Adrenal gland (tissue), 12 donors: ENCODE results near the gene RRM2. TPM values are rescaled to one million over a fixed set of nuclear protein-coding genes. Genes with fewer than 3 reads are reported as not detected.
A peak's percentile ranks its signal among the peaks of the same experiment; 100 is the strongest.

Experiments used
- DNase-seq, 7 donors: peaks; one replicate each; pipeline ENCODE4 v3.0.0-alpha.2; 2019 to 2020
- H3K27ac ChIP-seq, 5 donors: fragments of 200-600 bp; sonication (generic) in 4 of 5; 1 replicate in 3 of 5; 2 replicates in 2 of 5; pipeline versions ENCODE4 v1.5.1 to v1.8.0; 2016 to 2020; ENCODE audit warnings: mild to moderate bottlenecking in 1 of 5
- H3K27me3 ChIP-seq: fragments of 200-600 bp; 2 replicates; pipeline ENCODE4 v1.8.0; 2021
- H3K36me3 ChIP-seq, 2 donors: fragments of 200-600 bp; replicated peaks in 1 of 2; 1 replicate in 1 of 2; 2 replicates in 1 of 2; pipeline versions ENCODE4 v1.5.1 to v1.8.0; 2018 to 2022
- H3K4me1 ChIP-seq, 2 donors: fragments of 200-600 bp; replicated peaks in 1 of 2; 1 replicate in 1 of 2; 2 replicates in 1 of 2; pipeline versions ENCODE4 v1.5.1 to v1.8.0; 2018 to 2021
- H3K4me3 ChIP-seq, 4 donors: fragments of 200-600 bp; sonication (generic) in 3 of 4; one replicate each; pipeline ENCODE4 v1.5.1; 2016 to 2018
- H3K9me3 ChIP-seq, 3 donors: fragments of 200-600 bp; sonication (generic) in 1 of 3; replicated peaks in 1 of 3; 1 replicate in 2 of 3; 2 replicates in 1 of 3; pipeline versions ENCODE4 v1.5.1 to v1.8.0; 2016 to 2021
- POLR2A ChIP-seq, 2 donors: fragments of 450-650 bp; IDR thresholded peaks; one replicate each; pipeline ENCODE4 v1.6.1; 2017; ENCODE audit warnings: antibody characterized with exemption in 2 of 2, mild to moderate bottlenecking in 2 of 2, moderate library complexity in 1 of 2
- WGBS, 4 donors: extraction: QIAGEN DNeasy Blood & Tissue Kit in 2 of 4; methylation state at CpG; one replicate each; pipeline versions ENCODE4 v1.1.5 to v1.1.7; 2013 to 2017; 5-methylcytosine and 5-hydroxymethylcytosine counted together
- intact Hi-C, 2 donors: fragments of 100-400 bp; cut with DNase I; formaldehyde crosslinking; loops; one replicate each; pipeline versions ENCODE4 v1.14.1 to v1.15.0; 2022 to 2023
- polyA plus RNA-seq, 3 donors: library from polyadenylated mRNA; stranded (reverse); fragments of 200-250 nt in 2 of 3; fragments of 350-450 nt in 1 of 3; fragmentation: Illumina TruSeq in 1 of 3; extraction: RNeasy Lipid Tissue Mini Kit (QIAGEN cat#74804) in 1 of 3; gene quantifications; one replicate each; pipeline ENCODE4 v1.2.3, GENCODE V29; 2013 to 2014
- total RNA-seq, 9 donors: library from RNA; depleted of rRNA in 4 of 9; stranded (reverse); fragments of >200 nt in 4 of 9; fragments of 120-200 nt in 1 of 9; fragmentation: NEBNext Ultra II Directional in 1 of 9; extraction: Animal tissue kit (Norgen Biotek cat#: 25700) in 1 of 9; gene quantifications; one replicate each; pipeline versions ENCODE4 v1.1.0 to v1.2.4, GENCODE V29; 2013 to 2023
- TF ChIP-seq, protein P1 (sequence below), 6 experiments: fragments of 450-650 bp in 4 of 6; fragments of 200-600 bp in 2 of 6; sonication (generic) in 1 of 6; IDR thresholded peaks; 1 replicate in 5 of 6; 2 replicates in 1 of 6; pipeline versions ENCODE4 v1.5.1 to v1.8.0; 2016 to 2021; ENCODE audit warnings: antibody characterized with exemption in 6 of 6, mild to moderate bottlenecking in 2 of 6, moderate library complexity in 1 of 6
- donor health status: healthy with polysubstance abuse.
- donor health status: Bipolar disorder and iron deficiency.
- donor health status: DM: yes; HTN: yes; CAD: no.
- donor health status: DM: no; HTN: no; CAD: no.
- donor health status: DM: no; HTN: no; CAD: no.
- donor health status: DM: yes; HTN: yes; CAD: no.

Gene RRM2
- total and polyA plus RNA-seq, 12 donors: 0.67 to 22.3 (median 3.8) TPM

DNA sequence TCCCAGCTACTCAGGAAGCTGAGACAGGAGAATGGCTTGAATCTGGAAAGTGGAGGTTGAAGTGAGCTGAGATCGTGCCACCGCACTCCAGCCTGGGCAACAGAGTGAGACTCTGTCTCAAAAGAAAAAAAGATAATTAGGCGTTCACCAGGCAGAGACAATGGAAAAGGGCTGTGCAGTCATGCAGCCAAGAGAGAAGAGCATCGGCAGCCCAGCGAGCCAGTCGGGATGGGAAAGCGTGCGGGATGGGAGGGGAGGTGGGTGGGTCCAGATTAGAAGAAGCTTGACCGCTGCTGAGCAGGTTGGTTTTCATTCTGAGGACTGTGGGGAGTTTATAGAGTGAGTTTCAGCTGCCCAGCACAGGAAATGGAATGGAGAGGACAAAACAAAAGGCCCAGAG is 27.4 kb upstream of the RRM2 start:
- 78 to 89% (median 87%) methylated on average over 9 of the region's 9 CpGs for WGBS, 4 donors
- no peaks in the 10 kb centered on the region for H3K9me3 ChIP-seq
- no peak overlapping the region for H3K4me3 ChIP-seq
- TF ChIP-seq, protein P1, sequence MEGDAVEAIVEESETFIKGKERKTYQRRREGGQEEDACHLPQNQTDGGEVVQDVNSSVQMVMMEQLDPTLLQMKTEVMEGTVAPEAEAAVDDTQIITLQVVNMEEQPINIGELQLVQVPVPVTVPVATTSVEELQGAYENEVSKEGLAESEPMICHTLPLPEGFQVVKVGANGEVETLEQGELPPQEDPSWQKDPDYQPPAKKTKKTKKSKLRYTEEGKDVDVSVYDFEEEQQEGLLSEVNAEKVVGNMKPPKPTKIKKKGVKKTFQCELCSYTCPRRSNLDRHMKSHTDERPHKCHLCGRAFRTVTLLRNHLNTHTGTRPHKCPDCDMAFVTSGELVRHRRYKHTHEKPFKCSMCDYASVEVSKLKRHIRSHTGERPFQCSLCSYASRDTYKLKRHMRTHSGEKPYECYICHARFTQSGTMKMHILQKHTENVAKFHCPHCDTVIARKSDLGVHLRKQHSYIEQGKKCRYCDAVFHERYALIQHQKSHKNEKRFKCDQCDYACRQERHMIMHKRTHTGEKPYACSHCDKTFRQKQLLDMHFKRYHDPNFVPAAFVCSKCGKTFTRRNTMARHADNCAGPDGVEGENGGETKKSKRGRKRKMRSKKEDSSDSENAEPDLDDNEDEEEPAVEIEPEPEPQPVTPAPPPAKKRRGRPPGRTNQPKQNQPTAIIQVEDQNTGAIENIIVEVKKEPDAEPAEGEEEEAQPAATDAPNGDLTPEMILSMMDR (IDR thresholded peaks at IDR 0.05): no peak
- TF ChIP-seq POLR2A (IDR thresholded peaks at IDR 0.05): no peak
- H3K27me3 ChIP-seq: peaks cover 17% of the 10 kb centered on the region
- no peak for DNase-seq
- H3K36me3 ChIP-seq: no peaks in the 10 kb centered on the region
- H3K27ac ChIP-seq: no peak overlapping the region
- intact Hi-C loops: loop anchor here in 1 of 2 donors (5.0 kb wide), 1 partner anchor 283 kb away; no protein-coding TSS in a partner anchor
- H3K4me1 ChIP-seq: no peaks in the 10 kb centered on the region

DNA sequence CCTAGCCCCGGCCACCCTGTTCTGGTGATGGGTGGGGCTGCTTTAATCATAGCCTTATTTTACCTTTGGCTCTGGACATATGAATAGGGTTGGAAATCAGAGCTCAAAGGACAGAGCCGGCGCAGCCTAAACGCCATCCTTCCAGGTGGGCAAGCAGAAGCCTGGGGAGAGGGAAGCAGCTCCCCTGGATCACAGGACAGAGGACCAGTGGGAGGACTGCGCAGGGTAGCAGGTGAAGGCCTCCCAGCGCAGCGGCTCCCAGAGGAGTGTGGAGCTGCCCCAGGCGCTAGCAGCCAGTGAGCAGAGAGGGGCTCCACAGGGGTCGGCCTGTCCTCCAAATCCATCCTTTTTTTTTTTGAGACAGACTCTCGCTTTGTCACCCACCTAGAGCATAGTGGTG is 25.9 kb upstream of the RRM2 start:
- 93 to 98% (median 96%) methylated on average over 6 to 10 of the region's 10 CpGs for WGBS, 4 donors
- no peak for DNase-seq
- no peaks in the 10 kb centered on the region for H3K9me3 ChIP-seq
- intact Hi-C loops: loop anchor here in 1 of 2 donors (5.0 kb wide), 1 partner anchor 284 kb away; no protein-coding TSS in a partner anchor
- H3K27me3 ChIP-seq: peaks cover 8% of the 10 kb centered on the region
- H3K4me3 ChIP-seq: no peak overlapping the region
- no peak overlapping the region for H3K27ac ChIP-seq
- H3K36me3 ChIP-seq: no peaks in the 10 kb centered on the region
- H3K4me1 ChIP-seq: no peaks in the 10 kb centered on the region
- no peak for TF ChIP-seq POLR2A (IDR thresholded peaks at IDR 0.05)
- TF ChIP-seq, protein P1 (IDR thresholded peaks at IDR 0.05): no peak

DNA sequence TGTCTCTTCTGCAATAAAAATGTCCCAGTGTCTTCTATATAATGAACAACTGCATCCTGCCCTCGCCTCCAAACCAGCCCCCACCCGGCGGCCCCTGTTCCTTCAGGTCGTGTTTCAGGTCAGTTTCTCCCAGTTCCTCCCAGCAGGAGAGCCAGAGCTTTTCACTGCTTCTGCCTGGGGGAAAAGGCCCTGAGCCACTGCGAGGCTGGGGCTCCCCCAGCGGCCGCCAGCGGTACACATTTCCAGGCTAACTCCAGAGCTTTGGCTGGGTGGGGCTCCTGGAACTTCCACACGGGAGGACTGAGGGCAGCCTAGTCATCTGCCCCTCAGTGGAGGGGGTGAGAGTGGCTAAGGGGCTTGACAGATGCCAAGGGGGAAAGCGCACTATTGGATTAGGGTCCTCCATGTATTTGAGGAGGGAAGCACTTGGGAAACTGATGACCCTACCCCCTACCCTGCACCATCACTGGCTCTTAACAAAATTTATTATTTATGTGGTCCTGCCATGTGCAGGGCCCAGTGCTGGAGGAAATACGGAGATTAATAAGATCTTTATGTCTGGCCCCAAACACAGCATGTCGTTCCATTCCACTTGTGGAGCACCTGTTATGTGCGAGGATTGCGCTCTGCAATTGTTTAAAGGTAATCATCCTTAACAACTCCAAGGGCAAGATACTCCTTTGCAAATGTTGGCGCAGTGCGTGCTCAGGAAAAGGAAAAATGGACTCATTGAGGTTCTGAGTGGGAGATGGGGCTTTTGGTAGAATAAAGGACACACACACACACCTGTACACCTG is 25.0 kb upstream of the RRM2 start:
- TF ChIP-seq POLR2A (IDR thresholded peaks at IDR 0.05): no peak
- TF ChIP-seq, protein P1 (IDR thresholded peaks at IDR 0.05): peak; percentile 84 to 94 (median 88)
- no peaks in the 10 kb centered on the region for H3K36me3 ChIP-seq
- H3K4me1 ChIP-seq: no peaks in the 10 kb centered on the region
- peaks cover 6% of the 10 kb centered on the region for H3K27me3 ChIP-seq
- intact Hi-C loops: loop anchor here in 1 of 2 donors (5.0 kb wide), 1 partner anchor 285 kb away; no protein-coding TSS in a partner anchor
- H3K9me3 ChIP-seq: no peaks in the 10 kb centered on the region
- H3K4me3 ChIP-seq: no peak overlapping the region
- no peak overlapping the region for H3K27ac ChIP-seq
- 31 to 35% (median 34%) methylated on average over 16 of the region's 16 CpGs for WGBS, 4 donors
- peak; percentile 52 to 80 (median 72) for DNase-seq

DNA sequence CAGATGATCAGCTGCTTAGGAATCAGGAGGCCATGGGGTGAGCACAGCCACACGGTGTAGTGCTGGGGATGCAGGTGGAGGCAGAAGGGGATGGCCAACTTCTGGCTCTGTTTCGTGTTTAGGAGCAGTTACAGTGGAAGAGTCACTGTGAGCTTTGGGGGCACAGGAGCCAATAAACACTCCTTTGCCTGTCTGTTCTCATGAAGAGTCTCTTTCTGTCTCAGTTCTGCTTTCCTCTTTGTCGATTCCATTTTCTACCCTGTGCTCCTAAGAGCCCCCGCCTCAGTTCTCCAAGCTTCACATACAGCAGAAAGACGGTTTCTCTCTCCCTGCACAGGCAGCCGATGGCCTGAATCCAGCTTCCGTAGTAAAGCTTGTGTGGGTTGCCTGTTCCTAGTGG is 21.0 kb upstream of the RRM2 start:
- Histone ChIP-seq H3K36me3 (no peaks in the 10 kb centered on the region), H3K27me3 (no peaks in the 10 kb centered on the region), H3K4me1 (no peaks in the 10 kb centered on the region), H3K27ac (no peak overlapping the region), H3K9me3 (no peaks in the 10 kb centered on the region), H3K4me3 (no peak overlapping the region)
- intact Hi-C loops: no loop called here
- no peak for DNase-seq
- WGBS, 4 donors: 51 to 73% (median 63%) methylated on average over 6 to 7 of the region's 7 CpGs
- TF ChIP-seq POLR2A (IDR thresholded peaks at IDR 0.05): no peak
- TF ChIP-seq, protein P1 (IDR thresholded peaks at IDR 0.05): no peak
